HEK293 (cell line): Measurements from ENCODE around the gene DNAH6.

Experiments
- CTCF ChIA-PET: fragments of 350-600 bp; formaldehyde crosslinking; extraction: SDS; loops from one replicate; lab custom pipeline; 2021; ENCODE audit warnings: antibody characterized with exemption; lab: Yijun Ruan, JAX
- POLR2A ChIA-PET: fragments of 300-600 bp; formaldehyde crosslinking; extraction: SDS; loops from one replicate; lab custom pipeline; 2020; ENCODE audit warnings: antibody characterized with exemption, inconsistent platforms; lab: Yijun Ruan, JAX
- H3K27ac ChIP-seq: fragments of 200-500 bp; sonication (Bioruptor generic); 2 replicates; pipeline ENCODE4 v1.5.1; 2014; ENCODE audit warnings: low read depth, low read length, control low read depth, inconsistent platforms; ENCODE audit errors: extremely low read depth
- H3K36me3 ChIP-seq, 2 experiments: fragments of 200-500 bp in 1 of 2; sonication (Bioruptor generic) in 1 of 2; 1 replicate in 1 of 2; 2 replicates in 1 of 2; pipeline ENCODE4 v1.5.1; 2014 to 2017; ENCODE audit warnings: inconsistent platforms in 2 of 2, low read length in 2 of 2; ENCODE audit not compliant: control insufficient read depth in 2 of 2, insufficient read depth in 1 of 2
- H3K4me1 ChIP-seq: fragments of 200-500 bp; sonication (Bioruptor generic); 2 replicates; pipeline ENCODE4 v1.5.1; 2014; ENCODE audit warnings: mild to moderate bottlenecking, low read length, inconsistent platforms; ENCODE audit not compliant: control insufficient read depth, insufficient read depth
- H3K4me3 ChIP-seq: 2 replicates; pipeline ENCODE4 v1.5.1; 2011; ENCODE audit warnings: low read depth, mild to moderate bottlenecking, control low read depth, low read length, moderate library complexity
- H3K9me3 ChIP-seq: fragments of 200-500 bp; sonication (Bioruptor generic); 2 replicates; pipeline ENCODE4 v1.5.1; 2014; ENCODE audit warnings: low read depth, low read length, inconsistent platforms; ENCODE audit not compliant: control insufficient read depth, insufficient read depth
- EGR2 ChIP-seq: fragments of 450-650 bp; formaldehyde crosslinking; IDR thresholded peaks from 2 replicates; pipeline ENCODE4 v1.5.1; 2016; ENCODE audit warnings: low read depth, missing biosample characterization, missing genetic modification characterization
- ELK4 ChIP-seq: IDR thresholded peaks from 2 replicates; pipeline ENCODE4 v1.6.1; 2011; ENCODE audit warnings: mild to moderate bottlenecking, low read depth, low read length, borderline replicate concordance
- GLI2 ChIP-seq: fragments of 450-650 bp; formaldehyde crosslinking; IDR thresholded peaks from 2 replicates; pipeline ENCODE4; 2017; ENCODE audit warnings: missing biosample characterization, missing genetic modification characterization, low read depth, borderline replicate concordance
- KLF16 ChIP-seq: fragments of 450-650 bp; formaldehyde crosslinking; IDR thresholded peaks from 2 replicates; pipeline ENCODE4 v1.5.1; 2017; ENCODE audit warnings: missing biosample characterization, missing genetic modification characterization
- SCRT2 ChIP-seq: fragments of 450-650 bp; formaldehyde crosslinking; IDR thresholded peaks from 2 replicates; pipeline ENCODE4 v1.5.1; 2016; ENCODE audit warnings: missing biosample characterization, missing genetic modification characterization
- SP7 ChIP-seq: fragments of 450-650 bp; formaldehyde crosslinking; IDR thresholded peaks from 2 replicates; pipeline ENCODE4 v1.5.1; 2016; ENCODE audit warnings: missing biosample characterization, missing genetic modification characterization
- TCF7L2 ChIP-seq: IDR thresholded peaks from 2 replicates; pipeline ENCODE4 v1.6.1; 2011; ENCODE audit warnings: low read depth, mild to moderate bottlenecking, inconsistent platforms, low read length, moderate library complexity, borderline replicate concordance
- WT1 ChIP-seq: fragments of 450-650 bp; formaldehyde crosslinking; IDR thresholded peaks from 2 replicates; pipeline ENCODE4 v1.5.1; 2016; ENCODE audit warnings: missing biosample characterization, missing genetic modification characterization
- ZBTB49 ChIP-seq: fragments of 450-650 bp; formaldehyde crosslinking; IDR thresholded peaks from 2 replicates; pipeline ENCODE4 v1.5.1; 2016; ENCODE audit warnings: missing biosample characterization, missing genetic modification characterization, low read depth
- ZFHX2 ChIP-seq: fragments of 450-650 bp; formaldehyde crosslinking; conservative IDR thresholded peaks from 2 replicates; pipeline ENCODE4 v1.5.1; 2016; ENCODE audit warnings: missing biosample characterization, missing genetic modification characterization
- ZNF121 ChIP-seq: fragments of 450-650 bp; formaldehyde crosslinking; IDR thresholded peaks from 2 replicates; pipeline ENCODE4 v1.5.1; 2016; ENCODE audit warnings: missing biosample characterization, missing genetic modification characterization
- ZNF184 ChIP-seq: fragments of 450-650 bp; IDR thresholded peaks from 2 replicates; pipeline ENCODE4 v1.5.1; 2018; ENCODE audit warnings: missing biosample characterization, mild to moderate bottlenecking, missing genetic modification characterization
- ZNF350 ChIP-seq: fragments of 450-650 bp; formaldehyde crosslinking; IDR thresholded peaks from 2 replicates; pipeline ENCODE4 v1.5.0; 2017; ENCODE audit warnings: missing biosample characterization, mild to moderate bottlenecking, missing genetic modification characterization
- ZNF362 ChIP-seq: fragments of 450-650 bp; formaldehyde crosslinking; IDR thresholded peaks from 2 replicates; pipeline ENCODE4 v1.5.1; 2016; ENCODE audit warnings: missing biosample characterization, missing genetic modification characterization
- ZNF426 ChIP-seq: fragments of 450-650 bp; formaldehyde crosslinking; IDR thresholded peaks from 2 replicates; pipeline ENCODE4 v1.5.1; 2017; ENCODE audit warnings: missing biosample characterization, missing genetic modification characterization, mild to moderate bottlenecking, inconsistent platforms, moderate library complexity
- ZNF473 ChIP-seq: fragments of 450-650 bp; formaldehyde crosslinking; IDR thresholded peaks from 2 replicates; pipeline ENCODE4 v1.5.1; 2017; ENCODE audit warnings: missing biosample characterization, missing genetic modification characterization
- ZNF571 ChIP-seq: fragments of 450-650 bp; formaldehyde crosslinking; IDR thresholded peaks from 2 replicates; pipeline ENCODE4 v1.5.0; 2017; ENCODE audit warnings: missing biosample characterization, missing genetic modification characterization
- ZNF76 ChIP-seq: fragments of 450-650 bp; formaldehyde crosslinking; IDR thresholded peaks from 2 replicates; pipeline ENCODE4; 2016; ENCODE audit warnings: low read depth, missing biosample characterization, missing genetic modification characterization, borderline replicate concordance
- TF ChIP-seq, protein P1 (sequence below): fragments of 450-650 bp; formaldehyde crosslinking; IDR thresholded peaks from 2 replicates; pipeline ENCODE4 v1.5.1; 2016; ENCODE audit warnings: missing biosample characterization, missing genetic modification characterization
- TF ChIP-seq, protein P2 (sequence below): fragments of 450-650 bp; formaldehyde crosslinking; IDR thresholded peaks from 2 replicates; pipeline ENCODE4 v1.5.1; 2017; ENCODE audit warnings: missing biosample characterization, missing genetic modification characterization
- TF ChIP-seq, protein P3 (sequence below): fragments of 450-650 bp; formaldehyde crosslinking; IDR thresholded peaks from 2 replicates; pipeline ENCODE4 v1.5.1; 2016; ENCODE audit warnings: missing biosample characterization, missing genetic modification characterization
- TF ChIP-seq, protein P4 (sequence below): fragments of 450-650 bp; formaldehyde crosslinking; IDR thresholded peaks from 2 replicates; pipeline ENCODE4 v1.5.1; 2016; ENCODE audit warnings: missing biosample characterization, missing genetic modification characterization

The DNAH6 gene

GRCh38 chr2:84613082-84613481, 96.8 kb downstream of the DNAH6 start:
- CTCF ChIA-PET = interaction anchor here (0.6 to 1.2 kb wide), 4 partner anchors 9 to 419 kb away, joined by 3 to 4 read pairs (median 3); no protein-coding TSS in a partner anchor
- no peaks in the 10 kb centered on the region for H3K4me1 ChIP-seq
- no peak for TF ChIP-seq ZBTB49 (tag by site-specific recombination)
- no peak for TF ChIP-seq ZNF184 (tag by site-specific recombination)
- no peak for TF ChIP-seq SP7 (tag by site-specific recombination)
- no peak for TF ChIP-seq ZNF426 (tag by site-specific recombination)
- no peak for TF ChIP-seq SCRT2 (tag by site-specific recombination)
- TF ChIP-seq, protein P1, sequence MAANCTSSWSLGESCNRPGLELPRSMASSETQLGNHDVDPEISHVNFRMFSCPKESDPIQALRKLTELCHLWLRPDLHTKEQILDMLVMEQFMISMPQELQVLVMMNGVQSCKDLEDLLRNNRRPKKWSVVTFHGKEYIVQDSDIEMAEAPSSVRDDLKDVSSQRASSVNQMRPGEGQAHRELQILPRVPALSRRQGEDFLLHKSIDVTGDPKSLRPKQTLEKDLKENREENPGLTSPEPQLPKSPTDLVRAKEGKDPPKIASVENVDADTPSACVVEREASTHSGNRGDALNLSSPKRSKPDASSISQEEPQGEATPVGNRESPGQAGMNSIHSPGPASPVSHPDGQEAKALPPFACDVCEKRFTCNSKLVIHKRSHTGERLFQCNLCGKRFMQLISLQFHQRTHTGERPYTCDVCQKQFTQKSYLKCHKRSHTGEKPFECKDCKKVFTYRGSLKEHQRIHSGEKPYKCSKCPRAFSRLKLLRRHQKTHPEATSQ (tag by site-specific recombination) = no peak
- TF ChIP-seq, protein P2, sequence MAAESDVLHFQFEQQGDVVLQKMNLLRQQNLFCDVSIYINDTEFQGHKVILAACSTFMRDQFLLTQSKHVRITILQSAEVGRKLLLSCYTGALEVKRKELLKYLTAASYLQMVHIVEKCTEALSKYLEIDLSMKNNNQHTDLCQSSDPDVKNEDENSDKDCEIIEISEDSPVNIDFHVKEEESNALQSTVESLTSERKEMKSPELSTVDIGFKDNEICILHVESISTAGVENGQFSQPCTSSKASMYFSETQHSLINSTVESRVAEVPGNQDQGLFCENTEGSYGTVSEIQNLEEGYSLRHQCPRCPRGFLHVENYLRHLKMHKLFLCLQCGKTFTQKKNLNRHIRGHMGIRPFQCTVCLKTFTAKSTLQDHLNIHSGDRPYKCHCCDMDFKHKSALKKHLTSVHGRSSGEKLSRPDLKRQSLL = no peak
- TF ChIP-seq, protein P3, sequence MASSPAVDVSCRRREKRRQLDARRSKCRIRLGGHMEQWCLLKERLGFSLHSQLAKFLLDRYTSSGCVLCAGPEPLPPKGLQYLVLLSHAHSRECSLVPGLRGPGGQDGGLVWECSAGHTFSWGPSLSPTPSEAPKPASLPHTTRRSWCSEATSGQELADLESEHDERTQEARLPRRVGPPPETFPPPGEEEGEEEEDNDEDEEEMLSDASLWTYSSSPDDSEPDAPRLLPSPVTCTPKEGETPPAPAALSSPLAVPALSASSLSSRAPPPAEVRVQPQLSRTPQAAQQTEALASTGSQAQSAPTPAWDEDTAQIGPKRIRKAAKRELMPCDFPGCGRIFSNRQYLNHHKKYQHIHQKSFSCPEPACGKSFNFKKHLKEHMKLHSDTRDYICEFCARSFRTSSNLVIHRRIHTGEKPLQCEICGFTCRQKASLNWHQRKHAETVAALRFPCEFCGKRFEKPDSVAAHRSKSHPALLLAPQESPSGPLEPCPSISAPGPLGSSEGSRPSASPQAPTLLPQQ (tag by site-specific recombination) = no peak
- TF ChIP-seq ZNF76 (tag by site-specific recombination) = no peak
- TF ChIP-seq ELK4 = no peak
- no peak for TF ChIP-seq ZNF571 (tag by site-specific recombination)
- H3K27ac ChIP-seq = no peak overlapping the region
- POLR2A ChIA-PET = no interaction called here
- H3K9me3 ChIP-seq = no peaks in the 10 kb centered on the region
- H3K4me3 ChIP-seq = no peak overlapping the region
- no peaks in the 10 kb centered on the region for H3K36me3 ChIP-seq

DNA sequence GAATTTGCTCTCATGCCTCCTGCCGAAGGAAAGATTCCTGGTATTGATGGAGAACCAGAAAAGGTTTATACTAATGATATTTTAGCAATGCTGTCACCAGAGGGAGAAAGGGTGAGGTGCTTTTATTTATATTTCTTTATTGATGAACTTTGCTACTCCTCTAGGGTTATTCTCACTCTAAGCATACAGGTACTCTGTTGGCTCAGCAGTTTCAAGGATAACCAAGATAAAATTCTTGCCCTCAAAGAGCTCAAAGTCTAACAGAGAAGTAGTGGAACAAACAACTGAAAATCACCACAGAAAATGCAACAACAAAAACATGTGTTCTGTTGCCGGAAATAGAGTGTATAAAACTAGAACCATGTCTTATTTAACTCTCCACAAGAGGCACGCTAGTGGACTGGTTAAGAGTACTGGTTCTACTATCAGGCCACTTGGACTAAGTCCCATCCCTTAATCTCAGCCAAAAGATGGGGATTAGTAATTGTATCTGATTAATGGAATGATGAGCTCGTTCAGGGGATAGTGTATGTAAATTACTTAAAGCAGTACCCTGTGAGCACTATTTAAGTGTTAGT, 103.6 kb downstream of the DNAH6 start:
- POLR2A ChIA-PET = no interaction called here
- TF ChIP-seq ZNF350 (no peak), GLI2 (tag by site-specific recombination) (no peak), KLF16 (no peak), EGR2 (tag by site-specific recombination) (no peak), ZNF121 (tag by site-specific recombination) (no peak), SCRT2 (tag by site-specific recombination) (no peak), TCF7L2 (no peak), ZFHX2 (tag by site-specific recombination) (no peak), ZNF473 (tag by site-specific recombination) (no peak), WT1 (tag by site-specific recombination) (no peak), ZNF362 (no peak)
- TF ChIP-seq, protein P4, sequence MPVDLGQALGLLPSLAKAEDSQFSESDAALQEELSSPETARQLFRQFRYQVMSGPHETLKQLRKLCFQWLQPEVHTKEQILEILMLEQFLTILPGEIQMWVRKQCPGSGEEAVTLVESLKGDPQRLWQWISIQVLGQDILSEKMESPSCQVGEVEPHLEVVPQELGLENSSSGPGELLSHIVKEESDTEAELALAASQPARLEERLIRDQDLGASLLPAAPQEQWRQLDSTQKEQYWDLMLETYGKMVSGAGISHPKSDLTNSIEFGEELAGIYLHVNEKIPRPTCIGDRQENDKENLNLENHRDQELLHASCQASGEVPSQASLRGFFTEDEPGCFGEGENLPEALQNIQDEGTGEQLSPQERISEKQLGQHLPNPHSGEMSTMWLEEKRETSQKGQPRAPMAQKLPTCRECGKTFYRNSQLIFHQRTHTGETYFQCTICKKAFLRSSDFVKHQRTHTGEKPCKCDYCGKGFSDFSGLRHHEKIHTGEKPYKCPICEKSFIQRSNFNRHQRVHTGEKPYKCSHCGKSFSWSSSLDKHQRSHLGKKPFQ (tag by site-specific recombination) = no peak
- Histone ChIP-seq H3K4me1 (no peaks in the 10 kb centered on the region), H3K4me3 (no peak overlapping the region), H3K9me3 (no peaks in the 10 kb centered on the region), H3K27ac (no peak overlapping the region), H3K36me3 (no peaks in the 10 kb centered on the region)
- CTCF ChIA-PET = no interaction called here
